IMR-90 (cell line): Measurements from ENCODE around the gene FGB. TPM values are rescaled to one million over a fixed set of nuclear protein-coding genes. Genes with fewer than 3 reads are reported as not detected.

Source experiments
- ATAC-seq: fragments of 200-7000 bp; cut with Tn5 transposase; 2 replicates; pipeline ENCODE4 v1.9.1; 2020; ENCODE audit warnings: low read depth, mild to moderate bottlenecking, moderate library complexity
- BruUV-seq: library from RNA; stranded (reverse); fragments of 400-500 nt; replicated peaks from 2 replicates; lab custom pipeline; 2021; lab: Mats Ljungman, UMichigan
- CTCF ChIA-PET: fragments of 300-600 bp; formaldehyde crosslinking; extraction: SDS; loops from one replicate; lab custom pipeline; 2021; ENCODE audit warnings: antibody characterized with exemption; lab: Yijun Ruan, JAX
- POLR2A ChIA-PET: fragments of 300-600 bp; sonication (Branson Sonifier 250); formaldehyde crosslinking; loops from one replicate; lab custom pipeline; 2022; ENCODE audit warnings: antibody characterized with exemption; ENCODE audit not compliant: unreplicated experiment; lab: Charles Lee
- DNase-seq: peaks from one replicate; pipeline ENCODE4 v3.0.0; 2013
- H2AFZ ChIP-seq: replicated peaks from 2 replicates; pipeline ENCODE3; 2013; ENCODE audit warnings: low read length, mild to moderate bottlenecking; ENCODE audit not compliant: poor library complexity
- H2AK5ac ChIP-seq: 2 replicates; pipeline ENCODE4 v1.6.1; 2013; ENCODE audit warnings: low read depth, low read length, inconsistent platforms
- H2AK9ac ChIP-seq: replicated peaks from 2 replicates; pipeline ENCODE3; 2013; ENCODE audit warnings: mild to moderate bottlenecking, low read depth, low read length, moderate library complexity; ENCODE audit not compliant: poor library complexity
- H2BK120ac ChIP-seq: 2 replicates; pipeline ENCODE4 v1.6.1; 2013; ENCODE audit warnings: low read depth, low read length, inconsistent platforms
- H2BK15ac ChIP-seq: 3 replicates; pipeline ENCODE4 v1.6.1; 2013; ENCODE audit warnings: low read depth, low read length, inconsistent platforms
- H2BK20ac ChIP-seq: 2 replicates; pipeline ENCODE4 v1.6.1; 2013; ENCODE audit warnings: low read depth, mild to moderate bottlenecking, inconsistent platforms, low read length, moderate library complexity
- H2BK5ac ChIP-seq: 2 replicates; pipeline ENCODE4 v1.6.1; 2013; ENCODE audit warnings: mild to moderate bottlenecking, low read depth, low read length, inconsistent platforms; ENCODE audit not compliant: poor library complexity, severe bottlenecking
- H3K14ac ChIP-seq: replicated peaks from 2 replicates; pipeline ENCODE4 v1.6.1; 2013; ENCODE audit warnings: low read depth, low read length, inconsistent platforms
- H3K18ac ChIP-seq: 2 replicates; pipeline ENCODE4 v1.6.1; 2013; ENCODE audit warnings: low read depth, low read length, control low read depth
- H3K23ac ChIP-seq: 2 replicates; pipeline ENCODE4 v1.6.1; 2013; ENCODE audit warnings: low read depth, low read length, inconsistent platforms
- H3K27ac ChIP-seq: 2 replicates; pipeline ENCODE4 v1.5.1; 2013; ENCODE audit warnings: mild to moderate bottlenecking, control low read depth, low read length; ENCODE audit not compliant: insufficient read depth
- H3K27me3 ChIP-seq: 2 replicates; pipeline ENCODE4 v1.6.1; 2013; ENCODE audit warnings: low read length; ENCODE audit not compliant: control insufficient read depth, insufficient read depth
- H3K36me3 ChIP-seq: 2 replicates; pipeline ENCODE4 v1.6.1; 2013; ENCODE audit warnings: low read length, mixed read lengths; ENCODE audit not compliant: control insufficient read depth, insufficient read depth
- H3K4ac ChIP-seq: 2 replicates; pipeline ENCODE4 v1.6.1; 2013; ENCODE audit warnings: low read depth, low read length, inconsistent platforms
- H3K4me1 ChIP-seq: 2 replicates; pipeline ENCODE4 v1.6.1; 2013; ENCODE audit warnings: low read length, mixed read lengths; ENCODE audit not compliant: control insufficient read depth, insufficient read depth
- H3K4me2 ChIP-seq: 2 replicates; pipeline ENCODE4 v1.6.1; 2013; ENCODE audit warnings: low read depth, mild to moderate bottlenecking, control low read depth, low read length, moderate library complexity
- H3K4me3 ChIP-seq: 2 replicates; pipeline ENCODE4 v1.5.1; 2013; ENCODE audit warnings: low read depth, mild to moderate bottlenecking, control low read depth, low read length, moderate library complexity; ENCODE audit not compliant: insufficient read depth
- H3K56ac ChIP-seq: 2 replicates; pipeline ENCODE4 v1.6.1; 2013; ENCODE audit warnings: low read length, inconsistent platforms; ENCODE audit not compliant: insufficient read depth; ENCODE audit errors: extremely low read depth
- H3K79me1 ChIP-seq, 2 experiments: 2 replicates each; pipeline ENCODE4 v1.6.1; 2013; ENCODE audit warnings: low read length in 2 of 2, inconsistent platforms in 1 of 2, low read depth in 1 of 2
- H3K9ac ChIP-seq: 2 replicates; pipeline ENCODE4 v1.6.1; 2013; ENCODE audit warnings: low read depth, low read length, control low read depth
- H3K9me1 ChIP-seq: 2 replicates; pipeline ENCODE4 v1.6.1; 2013; ENCODE audit warnings: low read length, inconsistent platforms; ENCODE audit not compliant: insufficient read depth
- H3K9me3 ChIP-seq: 2 replicates; pipeline ENCODE4 v1.6.1; 2013; ENCODE audit warnings: low read length; ENCODE audit not compliant: control insufficient read depth, insufficient read depth
- H4K20me1 ChIP-seq: 2 replicates; pipeline ENCODE4 v1.6.1; 2013; ENCODE audit warnings: low read length, inconsistent platforms; ENCODE audit not compliant: insufficient read depth
- H4K5ac ChIP-seq: 2 replicates; pipeline ENCODE4 v1.6.1; 2013; ENCODE audit warnings: mild to moderate bottlenecking, low read depth, low read length, control low read depth
- H4K8ac ChIP-seq, 2 experiments: 2 replicates each; pipeline ENCODE4 v1.6.1; 2013; ENCODE audit warnings: low read depth in 2 of 2, low read length in 2 of 2, control low read depth in 1 of 2, inconsistent platforms in 1 of 2
- H4K91ac ChIP-seq: 2 replicates; pipeline ENCODE4 v1.6.1; 2013; ENCODE audit warnings: low read depth, low read length, inconsistent platforms; ENCODE audit not compliant: insufficient read depth
- CTCF ChIP-seq: conservative IDR thresholded peaks from 2 replicates; pipeline ENCODE4 v1.5.1; 2012; ENCODE audit warnings: mild to moderate bottlenecking, low read depth, low read length, improper control_type of control experiment
- POLR2A ChIP-seq: IDR thresholded peaks from 2 replicates; pipeline ENCODE4 v1.6.1; 2012; ENCODE audit warnings: mild to moderate bottlenecking, low read depth, low read length
- WGBS, 2 experiments: methylation state at CpG; one replicate each; pipeline versions ENCODE4 v1.1.5 to v1.1.7; 2013; ENCODE audit warnings: missing lambda C conversion rate in 2 of 2; ENCODE audit not compliant: insufficient read length in 1 of 2; ENCODE audit errors: extremely low coverage in 2 of 2; 5-methylcytosine and 5-hydroxymethylcytosine counted together
- dilution Hi-C: fragments of 300-500 bp; cut with HindIII; formaldehyde crosslinking; loops from one replicate; pipeline ENCODE4 v1.14.3; 2018; ENCODE audit warnings: low sequenced_read_pairs; ENCODE audit not compliant: unreplicated experiment
- in situ Hi-C: fragments of 300-500 bp; cut with MboI; formaldehyde crosslinking; loops from 3 replicates; pipeline ENCODE4 v1.14.3; 2019; ENCODE audit warnings: low sequenced_read_pairs, inconsistent platforms, mixed read lengths
- intact Hi-C: fragments of 100-400 bp; cut with micrococcal nuclease; formaldehyde crosslinking; loops from 2 replicates; pipeline ENCODE4 v1.10.0; 2022
- polyA plus RNA-seq, 3 experiments: library from polyadenylated mRNA; depleted of rRNA; stranded (reverse); fragments of >200 nt; gene quantifications; 2 replicates each; pipeline ENCODE4 v1.2.3, GENCODE V29; 2012; ENCODE audit warnings: low replicate concordance in 1 of 3
- total RNA-seq: library from RNA; depleted of rRNA; stranded (reverse); fragments of >200 nt; gene quantifications from 2 replicates; pipeline ENCODE4 v1.2.3, GENCODE V29; 2012

The FGB gene
- total and polyA plus RNA-seq, 2 of the 4 experiments (the other 2 are of a cell fraction) = not detected

- H3K4me1 ChIP-seq = no peaks in the 10 kb centered on the region
- no peak overlapping the region for H2AFZ ChIP-seq
- no peak overlapping the region for H3K27ac ChIP-seq
- dilution Hi-C loops = no loop called here
- no peak overlapping the region for H2BK5ac ChIP-seq
- no peak overlapping the region for H3K4me3 ChIP-seq
- no peak overlapping the region for H2BK15ac ChIP-seq
- no peak overlapping the region for H3K18ac ChIP-seq
- H2BK20ac ChIP-seq = no peak overlapping the region
- H3K9me1 ChIP-seq = no peaks in the 10 kb centered on the region
- no peak overlapping the region for H3K23ac ChIP-seq
- ChIA-PET POLR2A (no interaction called here), CTCF (interaction anchor here (0.5 to 1.2 kb wide), 2 partner anchors 10 to 18 kb away, joined by 3 to 7 read pairs; no protein-coding TSS in a partner anchor)
- H3K9ac ChIP-seq = no peak overlapping the region
- H4K91ac ChIP-seq = no peak overlapping the region
- H3K27me3 ChIP-seq = no peaks in the 10 kb centered on the region
- ATAC-seq (no peak), DNase-seq (no peak)
- H2AK5ac ChIP-seq = no peak overlapping the region
- no peak overlapping the region for H3K4ac ChIP-seq
- no peaks in the 10 kb centered on the region for H4K20me1 ChIP-seq
- H2AK9ac ChIP-seq = no peak overlapping the region
- H2BK120ac ChIP-seq = no peak overlapping the region
- TF ChIP-seq POLR2A (no peak), CTCF (no peak)
- intact Hi-C loops = no loop called here
- in situ Hi-C loops = no loop called here
- H3K79me1 ChIP-seq = no peaks in the 10 kb centered on the region
- H4K8ac ChIP-seq = no peak overlapping the region
- H3K9me3 ChIP-seq = no peaks in the 10 kb centered on the region
- H3K56ac ChIP-seq = no peak overlapping the region
- no peak overlapping the region for H4K5ac ChIP-seq
- H3K36me3 ChIP-seq = no peaks in the 10 kb centered on the region
- 85% methylated on average over 5 of the region's 10 CpGs; no CpG with 5 or more reads in 1 of the 2 experiments for WGBS, 2 experiments
- BruUV-seq = no TSS peak
- H3K4me2 ChIP-seq = no peak overlapping the region
- H3K14ac ChIP-seq = no peak overlapping the region
Observed at GRCh38 chr4:154585369-154586018, 22.7 kb downstream of the FGB start.
